ENCODE measurements around the gene USP24.
"Not testable (repeated sequence)": the region's sequence is repeated elsewhere in the genome, so short reads cannot be mapped to it uniquely, and the experiment has no call there.

USP24 gene

GRCh38 chr1:55225228-55225627, 10.1 kb upstream of the USP24 start:
- DNase-seq, result no peak

GRCh38 chr1:55224729-55225128, 9.6 kb upstream of the USP24 start:
- no peak for DNase-seq

- no peak for DNase-seq
Observed at GRCh38 chr1:55222152-55222551, 7.0 kb upstream of the USP24 start.

GRCh38 chr1:55217226-55217986, 2.2 kb upstream of the USP24 start:
- no peak for DNase-seq

GRCh38 chr1:55216096-55216495, 932 bp upstream of the USP24 start:
- peak; percentile 16 for DNase-seq

- peak; percentile 60 for DNase-seq
Observed at GRCh38 chr1:55214934-55215193, 300 bp downstream of the USP24 start.

GRCh38 chr1:55214212-55214933, 791 bp downstream of the USP24 start:
- peak; percentile 81 for DNase-seq

GRCh38 chr1:55213885-55214211, 1.3 kb downstream of the USP24 start:
- peak; percentile 71 for DNase-seq

GRCh38 chr1:55213151-55213884, 1.8 kb downstream of the USP24 start:
- DNase-seq, result no peak

GRCh38 chr1:55212349-55213150, 2.6 kb downstream of the USP24 start:
- no peak for DNase-seq

GRCh38 chr1:55211863-55212262, 3.3 kb downstream of the USP24 start:
- DNase-seq, result no peak

GRCh38 chr1:55210990-55211801, 4.0 kb downstream of the USP24 start:
- DNase-seq, result peak; percentile 18

- DNase-seq, result peak; percentile 82
Observed at GRCh38 chr1:55209247-55209646, 5.9 kb downstream of the USP24 start.

GRCh38 chr1:55206210-55206609, 9.0 kb downstream of the USP24 start:
- DNase-seq, result no peak

GRCh38 chr1:55204997-55205396, 10.2 kb downstream of the USP24 start:
- no peak for DNase-seq

GRCh38 chr1:55203064-55203463, 12.1 kb downstream of the USP24 start:
- peak; percentile 48 for DNase-seq

- no peak for DNase-seq
Observed at GRCh38 chr1:55200667-55201066, 14.5 kb downstream of the USP24 start.

GRCh38 chr1:55199735-55200134, 15.4 kb downstream of the USP24 start:
- DNase-seq, result not testable (repeated sequence)

GRCh38 chr1:55198044-55198443, 17.1 kb downstream of the USP24 start:
- no peak for DNase-seq

- DNase-seq, result no peak
Observed at GRCh38 chr1:55197099-55197498, 18.1 kb downstream of the USP24 start.

GRCh38 chr1:55196433-55197035, 18.6 kb downstream of the USP24 start:
- DNase-seq, result no peak
